HepG2 (cell line): ENCODE results near the gene AP3D1. TPM values are rescaled to one million over a fixed set of nuclear protein-coding genes. Genes with fewer than 3 reads are reported as not detected.

ENCODE experiments used
- ATAC-seq: fragments of 200-7000 bp; cut with Tn5 transposase; 3 replicates; pipeline ENCODE4 v1.9.1; 2020; ENCODE audit warnings: mild to moderate bottlenecking, moderate library complexity
- BruUV-seq: library from RNA; stranded (reverse); fragments of 400-500 nt; replicated peaks from 2 replicates; lab custom pipeline; 2021; lab: Mats Ljungman, UMichigan
- CTCF ChIA-PET: fragments of 300-600 bp; formaldehyde crosslinking; extraction: SDS; loops from one replicate; lab custom pipeline; 2021; ENCODE audit warnings: low total read pairs, inconsistent platforms, low intra/inter-chr PET ratio; lab: Yijun Ruan, JAX
- POLR2A ChIA-PET: fragments of 350-600 bp; sonication (Branson Sonifier 250); formaldehyde crosslinking; loops from one replicate; lab custom pipeline; 2020; ENCODE audit warnings: antibody characterized with exemption, inconsistent platforms; lab: Yijun Ruan, JAX
- DNase-seq: peaks from one replicate; pipeline ENCODE4 v3.0.0-alpha.2; 2015; ENCODE audit warnings: low spot score
- FAIRE-seq: peaks from 3 replicates; lab custom pipeline; 2011; peaks lifted over from hg19 to GRCh38; lab: Jason Lieb, UNC
- H2AFZ ChIP-seq: one replicate; pipeline ENCODE4 v1.6.1; 2011; ENCODE audit warnings: low read length, inconsistent platforms
- H3K27ac ChIP-seq: fragments of 300-600 bp; 3 replicates; pipeline ENCODE4 v1.8.0; 2011; ENCODE audit warnings: mixed run types, mild to moderate bottlenecking, mixed read lengths, low read length, inconsistent platforms; ENCODE audit not compliant: insufficient read depth; ENCODE audit errors: extremely low read length
- H3K27me3 ChIP-seq, 2 experiments: fragments of 200-600 bp in 1 of 2; 2 replicates in 1 of 2; 3 replicates in 1 of 2; pipeline versions ENCODE4 v1.6.0 to v1.8.0; 2011; ENCODE audit warnings: low read length in 2 of 2, mild to moderate bottlenecking in 2 of 2, moderate library complexity in 2 of 2, inconsistent platforms in 1 of 2; ENCODE audit not compliant: insufficient read depth in 2 of 2, control insufficient read depth in 1 of 2
- H3K36me3 ChIP-seq, 2 experiments: fragments of 200-600 bp in 1 of 2; replicated peaks in 1 of 2; 2 replicates in 1 of 2; 3 replicates in 1 of 2; pipeline versions ENCODE4 v1.5.1 to v1.8.0; 2011; ENCODE audit warnings: low read length in 2 of 2, inconsistent platforms in 1 of 2; ENCODE audit not compliant: insufficient read depth in 2 of 2, control insufficient read depth in 1 of 2
- H3K4me1 ChIP-seq: 2 replicates; pipeline ENCODE4 v1.5.1; 2012; ENCODE audit warnings: low read length, inconsistent platforms; ENCODE audit not compliant: insufficient read depth
- H3K4me2 ChIP-seq: 2 replicates; pipeline ENCODE4 v1.6.0; 2011; ENCODE audit warnings: low read depth, low read length, inconsistent platforms
- H3K4me3 ChIP-seq, 3 experiments: fragments of 200-600 bp in 1 of 3; sonication (generic), shearing (Covaris generic) in 1 of 3; replicated peaks in 1 of 3; 2 replicates each; pipeline ENCODE4 v1.5.1; 2011 to 2016; ENCODE audit warnings: low read length in 3 of 3, inconsistent platforms in 2 of 3, low read depth in 2 of 3, mild to moderate bottlenecking in 2 of 3, control low read depth in 1 of 3, mixed read lengths in 1 of 3; ENCODE audit not compliant: insufficient read depth in 1 of 3
- H3K79me2 ChIP-seq: one replicate; pipeline ENCODE4 v1.6.1; 2011; ENCODE audit warnings: low read length, inconsistent platforms; ENCODE audit not compliant: insufficient read depth
- H3K9ac ChIP-seq: 2 replicates; pipeline ENCODE4 v1.6.0; 2011; ENCODE audit warnings: mild to moderate bottlenecking, low read depth, low read length, inconsistent platforms; ENCODE audit not compliant: insufficient read depth
- H3K9me3 ChIP-seq: 2 replicates; pipeline ENCODE4 v1.5.1; 2012; ENCODE audit warnings: mild to moderate bottlenecking, low read length
- H4K20me1 ChIP-seq: 2 replicates; pipeline ENCODE4 v1.6.0; 2011; ENCODE audit warnings: inconsistent platforms, mild to moderate bottlenecking, low read length, moderate library complexity; ENCODE audit not compliant: insufficient read depth
- CBX2 ChIP-seq, 2 experiments: fragments of 200-600 bp in 1 of 2; sonication (generic); formaldehyde crosslinking in 1 of 2; IDR thresholded peaks; 2 replicates each; pipeline versions ENCODE4 v1.7.0 to v1.8.1; 2018 to 2022; ENCODE audit warnings: low read depth in 2 of 2, low read length in 1 of 2, mild to moderate bottlenecking in 1 of 2, missing genetic modification reagents in 1 of 2
- CC2D1A ChIP-seq: sonication (generic); formaldehyde crosslinking; IDR thresholded peaks from 2 replicates; pipeline ENCODE4 v1.8.1; 2023; ENCODE audit warnings: mild to moderate bottlenecking, missing genetic modification reagents
- EHMT2 ChIP-seq: fragments of 200-600 bp; sonication (generic); IDR thresholded peaks from 2 replicates; pipeline ENCODE4 v1.7.0; 2017; ENCODE audit warnings: antibody characterized with exemption, low read depth, low read length, borderline replicate concordance
- KLF6 ChIP-seq: IDR thresholded peaks from 2 replicates; pipeline ENCODE4 v1.8.0; 2016; ENCODE audit warnings: missing biosample characterization, missing genetic modification reagents
- MED8 ChIP-seq: sonication (generic); formaldehyde crosslinking; IDR thresholded peaks from 2 replicates; pipeline ENCODE4 v1.8.1; 2023; ENCODE audit warnings: mild to moderate bottlenecking, missing genetic modification reagents; ENCODE audit not compliant: insufficient replicate concordance
- NFRKB ChIP-seq: fragments of 450-650 bp; IDR thresholded peaks from 2 replicates; pipeline ENCODE4 v1.6.1; 2017
- RARA ChIP-seq: IDR thresholded peaks from 2 replicates; pipeline ENCODE4 v1.6.1; 2016; ENCODE audit warnings: missing genetic modification reagents, missing compliant biosample characterization
- SNAPC4 ChIP-seq: sonication (generic); formaldehyde crosslinking; IDR thresholded peaks from 2 replicates; pipeline ENCODE4 v1.4.0; 2020; ENCODE audit warnings: mild to moderate bottlenecking, missing genetic modification reagents
- SP5 ChIP-seq: IDR thresholded peaks from 2 replicates; pipeline ENCODE4 v1.6.1; 2016; ENCODE audit warnings: low read depth, borderline replicate concordance
- SRSF9 ChIP-seq: fragments of 200-400 bp; formaldehyde crosslinking; IDR thresholded peaks from 2 replicates; pipeline ENCODE4 v1.6.1; 2018; ENCODE audit warnings: borderline replicate concordance, mild to moderate bottlenecking, low read depth, low read length; ENCODE audit not compliant: insufficient read depth, poor library complexity, severe bottlenecking
- TFDP2 ChIP-seq: sonication (generic); formaldehyde crosslinking; IDR thresholded peaks from 2 replicates; pipeline ENCODE4 v1.4.0; 2020; ENCODE audit warnings: missing genetic modification reagents
- YY1 ChIP-seq: IDR thresholded peaks from 2 replicates; pipeline ENCODE4 v1.6.1; 2011; ENCODE audit warnings: low read length, low read depth, moderate library complexity, mild to moderate bottlenecking; ENCODE audit not compliant: insufficient read depth, insufficient replicate concordance
- ZNF235 ChIP-seq: sonication (generic); formaldehyde crosslinking; IDR thresholded peaks from 2 replicates; pipeline ENCODE4 v1.8.1; 2023; ENCODE audit warnings: mild to moderate bottlenecking, missing genetic modification reagents, borderline replicate concordance
- ZNF354B ChIP-seq: sonication (generic); formaldehyde crosslinking; IDR thresholded peaks from 2 replicates; pipeline ENCODE4 v1.8.0; 2022; ENCODE audit warnings: mild to moderate bottlenecking, missing genetic modification reagents
- ZNF770 ChIP-seq: sonication (generic); formaldehyde crosslinking; IDR thresholded peaks from 2 replicates; pipeline ENCODE4 v1.5.0; 2020; ENCODE audit warnings: mild to moderate bottlenecking, missing genetic modification reagents
- WGBS: methylation state at CpG from one replicate; pipeline ENCODE4 v1.1.6; 2017; ENCODE audit warnings: low lambda C conversion rate; 5-methylcytosine and 5-hydroxymethylcytosine counted together
- in situ Hi-C: cut with HindIII; loops from 2 replicates; pipeline ENCODE4 v1.10.0; 2017; ENCODE audit warnings: low pct_unique_long_range_greater_than_20kb; ENCODE audit not compliant: extremely low pct_ligation_motif_present
- intact Hi-C: fragments of 100-400 bp; cut with micrococcal nuclease; formaldehyde crosslinking; loops from one replicate; pipeline ENCODE4 v1.10.0; 2022; ENCODE audit not compliant: unreplicated experiment
- polyA plus RNA-seq, 8 experiments: library from polyadenylated mRNA; depleted of rRNA in 3 of 8; stranded (reverse) in 7 of 8; unstranded in 1 of 8; fragments of >200 nt; fragmentation: Illumina TruSeq in 4 of 8; extraction: Trizol in 4 of 8; gene quantifications; 2 replicates each; pipeline versions ENCODE4 v1.2.1 to v1.2.3, GENCODE V29; 2011 to 2016; ENCODE audit warnings: low read depth in 4 of 8, missing spikeins in 1 of 8, mixed read lengths in 1 of 8; ENCODE audit not compliant: insufficient read depth in 1 of 8
- total RNA-seq, 5 experiments: library from RNA; depleted of rRNA; stranded (reverse); fragments of >200 nt; fragmentation: Illumina TruSeq; extraction: Trizol; gene quantifications; 2 replicates each; pipeline ENCODE4 v1.2.3, GENCODE V29; 2016; ENCODE audit warnings: low read depth in 1 of 5

Gene AP3D1
- total and polyA plus RNA-seq, 2 of the 13 experiments (the other 11 are each of a cell fraction or from before 2014, with no cell fraction given): 68.0 to 82.6 TPM

GRCh38 chr19:2087621-2088100, 63.7 kb downstream of the AP3D1 start:
- H3K4me1 ChIP-seq: peaks cover 59% of the 10 kb centered on the region
- DNase-seq: no peak
- no peaks in the 10 kb centered on the region for H4K20me1 ChIP-seq
- no peaks in the 10 kb centered on the region; a peak in 1 of 5 replicates for H3K36me3 ChIP-seq
- ChIA-PET POLR2A (interaction anchor here (1.1 kb wide), 1 partner anchor 27 kb away, joined by 4 read pairs; no protein-coding TSS in a partner anchor), CTCF (no interaction called here)
- H3K27ac ChIP-seq: peak overlapping the region; percentile 70
- no peak overlapping the region; the same call in 1 of the 2 replicates for H3K4me2 ChIP-seq
- H3K4me3 ChIP-seq: no peak overlapping the region
- 86% methylated on average over 8 of the region's 14 CpGs for WGBS
- no TSS peak for BruUV-seq
- H2AFZ ChIP-seq: no peak overlapping the region
- in situ Hi-C loops (no loop called here), intact Hi-C loops (no loop called here)
- no peaks in the 10 kb centered on the region for H3K79me2 ChIP-seq
- no peaks in the 10 kb centered on the region for H3K27me3 ChIP-seq
- H3K9ac ChIP-seq: no peak overlapping the region; the same call in 1 of the 2 replicates
- peak; percentile 12; the same call in 2 of the 3 replicates for ATAC-seq
- no peaks in the 10 kb centered on the region for H3K9me3 ChIP-seq
- no peak for FAIRE-seq
- no peak for TF ChIP-seq NFRKB
- TF ChIP-seq YY1: no peak
- peak; percentile 38; the same call in 1 of the 2 replicates for TF ChIP-seq ZNF235 (CRISPR knock-in tag)
- no peak for TF ChIP-seq CC2D1A (CRISPR knock-in tag)
- no peak for TF ChIP-seq TFDP2 (CRISPR knock-in tag)
- no peak for TF ChIP-seq SP5 (CRISPR knock-in tag)
- TF ChIP-seq RARA (CRISPR knock-in tag): no peak
- TF ChIP-seq SRSF9: no peak
- no peak for TF ChIP-seq ZNF354B (CRISPR knock-in tag)
- TF ChIP-seq SNAPC4: no peak
- TF ChIP-seq KLF6 (CRISPR knock-in tag): no peak
- TF ChIP-seq CBX2 (IDR thresholded peaks at IDR 0.05; ENCODE audit: low read depth, low read length): no peak
- no peak for TF ChIP-seq CBX2 (CRISPR knock-in tag; IDR thresholded peaks at IDR 0.05; ENCODE audit: low read depth)
- peak; percentile 90 for TF ChIP-seq ZNF770 (CRISPR knock-in tag)
- TF ChIP-seq MED8 (CRISPR knock-in tag): no peak
- TF ChIP-seq EHMT2: no peak
